H9 (cell line): ENCODE data around the gene NRG2. TPM values are rescaled to one million over a fixed set of nuclear protein-coding genes. Genes with fewer than 3 reads are reported as not detected.

Experiments
- DNase-seq: peaks from one replicate; pipeline ENCODE4 v3.0.0-alpha.2; 2017
- H2AFZ ChIP-seq: one replicate; pipeline ENCODE4 v1.6.1; 2013; ENCODE audit warnings: mild to moderate bottlenecking, low read length, control low read depth, moderate library complexity
- H2AK5ac ChIP-seq: 2 replicates; pipeline ENCODE4 v1.6.1; 2013; ENCODE audit warnings: low read length, control low read depth, mixed read lengths; ENCODE audit not compliant: insufficient read length
- H2BK120ac ChIP-seq: one replicate; pipeline ENCODE4 v1.6.1; 2013; ENCODE audit warnings: low read depth, mild to moderate bottlenecking, low read length, control low read depth, inconsistent platforms; ENCODE audit not compliant: poor library complexity, severe bottlenecking
- H2BK12ac ChIP-seq: 2 replicates; pipeline ENCODE4 v1.6.1; 2013; ENCODE audit warnings: low read length, control low read depth, mixed read lengths, low read depth; ENCODE audit not compliant: insufficient read length
- H2BK15ac ChIP-seq: 2 replicates; pipeline ENCODE4 v1.6.1; 2013; ENCODE audit warnings: low read depth, low read length, control low read depth
- H2BK20ac ChIP-seq: one replicate; pipeline ENCODE4 v1.6.1; 2013; ENCODE audit warnings: low read depth, mild to moderate bottlenecking, low read length, control low read depth, inconsistent platforms; ENCODE audit not compliant: poor library complexity, severe bottlenecking
- H2BK5ac ChIP-seq: 2 replicates; pipeline ENCODE4 v1.6.1; 2013; ENCODE audit warnings: low read length, control low read depth, mixed read lengths; ENCODE audit not compliant: insufficient read length
- H3K14ac ChIP-seq: 2 replicates; pipeline ENCODE4 v1.6.1; 2013; ENCODE audit warnings: low read length, control low read depth; ENCODE audit not compliant: insufficient read depth
- H3K18ac ChIP-seq: 2 replicates; pipeline ENCODE4 v1.6.1; 2013; ENCODE audit warnings: low read depth, mild to moderate bottlenecking, mixed read lengths, low read length, control low read depth; ENCODE audit not compliant: insufficient read length
- H3K23ac ChIP-seq: 2 replicates; pipeline ENCODE4 v1.6.1; 2013; ENCODE audit warnings: low read length, control low read depth, mixed read lengths, low read depth; ENCODE audit not compliant: insufficient read length
- H3K23me2 ChIP-seq: 2 replicates; pipeline ENCODE4 v1.6.1; 2013; ENCODE audit warnings: low read depth, mild to moderate bottlenecking, mixed read lengths, low read length, control low read depth; ENCODE audit not compliant: insufficient read length, poor library complexity, severe bottlenecking
- H3K27ac ChIP-seq: 2 replicates; pipeline ENCODE4 v1.5.1; 2013; ENCODE audit warnings: low read length, control low read depth, mixed read lengths, low read depth; ENCODE audit not compliant: insufficient read length
- H3K27me3 ChIP-seq: 2 replicates; pipeline ENCODE4 v1.6.1; 2013; ENCODE audit warnings: low read length, control low read depth, inconsistent platforms; ENCODE audit not compliant: insufficient read depth
- H3K4ac ChIP-seq: 2 replicates; pipeline ENCODE4 v1.6.1; 2013; ENCODE audit warnings: low read depth, mild to moderate bottlenecking, control low read depth, inconsistent platforms, low read length, moderate library complexity
- H3K4me1 ChIP-seq: 2 replicates; pipeline ENCODE4 v1.6.1; 2013; ENCODE audit warnings: low read length, control low read depth, inconsistent platforms; ENCODE audit not compliant: insufficient read depth
- H3K4me2 ChIP-seq: 2 replicates; pipeline ENCODE4 v1.6.1; 2013; ENCODE audit warnings: low read length, control low read depth, mixed read lengths; ENCODE audit not compliant: insufficient read length, insufficient read depth
- H3K56ac ChIP-seq: 2 replicates; pipeline ENCODE4 v1.6.1; 2013; ENCODE audit warnings: low read depth, mild to moderate bottlenecking, mixed read lengths, low read length, control low read depth; ENCODE audit not compliant: insufficient read length
- H3K79me1 ChIP-seq: 2 replicates; pipeline ENCODE4 v1.6.1; 2013; ENCODE audit warnings: low read depth, mild to moderate bottlenecking, moderate library complexity, low read length, control low read depth, inconsistent platforms; ENCODE audit not compliant: insufficient read depth, poor library complexity, severe bottlenecking
- H3K79me2 ChIP-seq: 2 replicates; pipeline ENCODE4 v1.6.1; 2013; ENCODE audit warnings: low read length, control low read depth, inconsistent platforms; ENCODE audit not compliant: insufficient read depth
- H3K9ac ChIP-seq: 2 replicates; pipeline ENCODE4 v1.6.1; 2013; ENCODE audit warnings: low read length, control low read depth, mixed read lengths; ENCODE audit not compliant: insufficient read length; ENCODE audit errors: extremely low read depth
- H3K9me3 ChIP-seq: one replicate; pipeline ENCODE4 v1.6.1; 2013; ENCODE audit warnings: low read depth, low read length, inconsistent platforms; ENCODE audit not compliant: control insufficient read depth
- H3T11ph ChIP-seq: one replicate; pipeline ENCODE4 v1.6.1; 2013; ENCODE audit warnings: mild to moderate bottlenecking, low read length, control low read depth, inconsistent platforms
- H4K20me1 ChIP-seq: one replicate; pipeline ENCODE4 v1.6.1; 2013; ENCODE audit not compliant: control insufficient read depth, insufficient read length, insufficient read depth
- H4K5ac ChIP-seq: 2 replicates; pipeline ENCODE4 v1.6.1; 2013; ENCODE audit warnings: low read depth, mild to moderate bottlenecking, mixed read lengths, low read length, control low read depth; ENCODE audit not compliant: insufficient read length
- H4K8ac ChIP-seq: replicated peaks from 2 replicates; pipeline ENCODE4 v1.6.1; 2013; ENCODE audit warnings: low read length, control low read depth, mixed read lengths, low read depth; ENCODE audit not compliant: insufficient read length
- H4K91ac ChIP-seq: 2 replicates; pipeline ENCODE4 v1.6.1; 2013; ENCODE audit warnings: low read depth, mild to moderate bottlenecking, moderate library complexity, mixed read lengths, low read length, control low read depth; ENCODE audit not compliant: insufficient read length
- H3K27ac Mint-ChIP-seq, 3 experiments: 2 replicates in 2 of 3; 3 replicates in 1 of 3; pipeline ENCODE4 v1.8.0; 2020 to 2021; ENCODE audit warnings: mixed read lengths in 3 of 3, mild to moderate bottlenecking in 1 of 3, moderate library complexity in 1 of 3
- H3K27me3 Mint-ChIP-seq: 2 replicates; pipeline ENCODE4 v1.8.0; 2021; ENCODE audit warnings: low read depth, mild to moderate bottlenecking, moderate library complexity, mixed read lengths
- H3K36me3 Mint-ChIP-seq, 3 experiments: 2 replicates in 2 of 3; 3 replicates in 1 of 3; pipeline ENCODE4 v1.8.0; 2020 to 2021; ENCODE audit warnings: low read depth in 3 of 3, mixed read lengths in 3 of 3; ENCODE audit not compliant: insufficient read depth in 1 of 3
- H3K4me1 Mint-ChIP-seq, 2 experiments: 2 replicates each; pipeline ENCODE4 v1.8.0; 2020; ENCODE audit warnings: mixed read lengths in 2 of 2
- H3K4me3 Mint-ChIP-seq, 2 experiments: 2 replicates in 1 of 2; 3 replicates in 1 of 2; pipeline ENCODE4 v1.8.0; 2020 to 2021; ENCODE audit warnings: mild to moderate bottlenecking in 2 of 2, mixed read lengths in 2 of 2, moderate library complexity in 1 of 2
- H3K9me3 Mint-ChIP-seq, 2 experiments: 2 replicates in 1 of 2; 3 replicates in 1 of 2; pipeline ENCODE4 v1.8.0; 2020; ENCODE audit warnings: mild to moderate bottlenecking in 2 of 2, mixed read lengths in 2 of 2, moderate library complexity in 1 of 2
- WGBS: extraction: QIAGEN DNeasy Blood & Tissue Kit; methylation state at CpG from one replicate; pipeline ENCODE4 v1.1.7; 2013; ENCODE audit warnings: missing lambda C conversion rate, low lambda C conversion rate, mixed read lengths; ENCODE audit not compliant: insufficient read length; ENCODE audit errors: extremely low coverage; 5-methylcytosine and 5-hydroxymethylcytosine counted together
- total RNA-seq: library from RNA; stranded (reverse); gene quantifications from 2 replicates; pipeline ENCODE4 v1.2.1, GENCODE V29; 2021
- TF ChIP-seq, protein P1 (sequence below): fragments of 200-600 bp; sonication (generic); conservative IDR thresholded peaks from 3 replicates; pipeline ENCODE4 v1.8.0; 2021; ENCODE audit warnings: antibody characterized with exemption, mild to moderate bottlenecking

Gene NRG2
- total RNA-seq, 1 experiment from 2014 or later = not detected

DNA sequence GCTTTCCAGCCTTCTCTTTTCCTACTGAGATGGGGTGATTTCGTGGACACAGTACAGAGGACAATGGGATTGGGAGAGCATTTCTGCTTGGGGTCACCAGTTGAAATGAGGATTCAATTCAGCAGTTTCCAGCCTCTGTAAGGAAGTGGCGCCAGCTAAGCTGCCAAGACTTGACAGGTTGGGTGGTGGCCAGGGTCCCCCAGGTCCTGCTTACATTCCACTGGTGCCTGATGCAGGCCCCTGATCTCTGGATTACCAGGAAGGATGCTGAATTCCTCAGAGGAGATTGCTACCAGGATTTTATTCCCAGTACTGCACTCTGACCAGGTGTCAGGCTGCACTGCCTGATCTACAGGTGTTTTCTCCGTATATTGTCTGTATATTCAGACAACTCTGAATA lies 127.8 kb downstream of the NRG2 start:
- Histone ChIP-seq H4K8ac (no peak overlapping the region), H2BK120ac (no peak overlapping the region), H3K79me2 (no peaks in the 10 kb centered on the region), H4K5ac (no peak overlapping the region), H3K4me1 (0 out of 2 replicates have a peak, but pooled peaks cover 2% of the 10 kb centered on the region), H2BK15ac (no peak overlapping the region), H3K4ac (no peak overlapping the region), H3K18ac (no peak overlapping the region), H2AK5ac (no peak overlapping the region), H3K27ac (no peak overlapping the region), H3K27me3 (no peaks in the 10 kb centered on the region), H2BK20ac (no peak overlapping the region), H3K79me1 (no peaks in the 10 kb centered on the region), H4K91ac (no peak overlapping the region), H3K14ac (no peak overlapping the region), H4K20me1 (no peaks in the 10 kb centered on the region), H2BK5ac (no peak overlapping the region), H3K4me2 (no peak overlapping the region), H3K23ac (no peak overlapping the region), H3K9ac (no peak overlapping the region), H2AFZ (no peak overlapping the region), H3K9me3 (no peaks in the 10 kb centered on the region), H3K23me2 (no peaks in the 10 kb centered on the region), H3T11ph (no peak overlapping the region), H3K56ac (no peak overlapping the region), H2BK12ac (no peak overlapping the region)
- H3K9me3 Mint-ChIP-seq = no peaks in the 10 kb centered on the region
- H3K27ac Mint-ChIP-seq = no peak overlapping the region
- no peak for DNase-seq
- peaks cover 9 to 14% of the 10 kb centered on the region in 2 experiments for H3K4me1 Mint-ChIP-seq
- no peaks in the 10 kb centered on the region for H3K36me3 Mint-ChIP-seq
- no CpG with 5 or more reads among the region's 3 CpGs for WGBS
- no peak overlapping the region for H3K4me3 Mint-ChIP-seq
- H3K27me3 Mint-ChIP-seq = peaks cover 27% of the 10 kb centered on the region
- TF ChIP-seq, protein P1, sequence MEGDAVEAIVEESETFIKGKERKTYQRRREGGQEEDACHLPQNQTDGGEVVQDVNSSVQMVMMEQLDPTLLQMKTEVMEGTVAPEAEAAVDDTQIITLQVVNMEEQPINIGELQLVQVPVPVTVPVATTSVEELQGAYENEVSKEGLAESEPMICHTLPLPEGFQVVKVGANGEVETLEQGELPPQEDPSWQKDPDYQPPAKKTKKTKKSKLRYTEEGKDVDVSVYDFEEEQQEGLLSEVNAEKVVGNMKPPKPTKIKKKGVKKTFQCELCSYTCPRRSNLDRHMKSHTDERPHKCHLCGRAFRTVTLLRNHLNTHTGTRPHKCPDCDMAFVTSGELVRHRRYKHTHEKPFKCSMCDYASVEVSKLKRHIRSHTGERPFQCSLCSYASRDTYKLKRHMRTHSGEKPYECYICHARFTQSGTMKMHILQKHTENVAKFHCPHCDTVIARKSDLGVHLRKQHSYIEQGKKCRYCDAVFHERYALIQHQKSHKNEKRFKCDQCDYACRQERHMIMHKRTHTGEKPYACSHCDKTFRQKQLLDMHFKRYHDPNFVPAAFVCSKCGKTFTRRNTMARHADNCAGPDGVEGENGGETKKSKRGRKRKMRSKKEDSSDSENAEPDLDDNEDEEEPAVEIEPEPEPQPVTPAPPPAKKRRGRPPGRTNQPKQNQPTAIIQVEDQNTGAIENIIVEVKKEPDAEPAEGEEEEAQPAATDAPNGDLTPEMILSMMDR = no peak
